Cardiac muscle cell (in vitro differentiated cells and primary cell): Measurements from ENCODE around the gene ST3GAL3. TPM values are rescaled to one million over a fixed set of nuclear protein-coding genes. Genes with fewer than 3 reads are reported as not detected.
A peak's percentile ranks its signal among the peaks of the same experiment; 100 is the strongest.

Source experiments
- DNase-seq, 2 donors: peaks; one replicate each; pipeline versions ENCODE4 v3.0.0 to v3.0.0-alpha.2; 2010 to 2017; ENCODE audit warnings: low read depth in 1 of 2, low spot score in 1 of 2
- H3K27ac ChIP-seq: fragments of 200-600 bp; sonication (generic); 2 replicates; pipeline ENCODE4 v1.5.1; 2016
- H3K27me3 ChIP-seq: fragments of 200-600 bp; sonication (generic); 2 replicates; pipeline ENCODE4 v1.6.0; 2016; ENCODE audit warnings: control low read depth
- H3K36me3 ChIP-seq: fragments of 200-600 bp; sonication (generic); 2 replicates; pipeline ENCODE4 v1.5.1; 2016; ENCODE audit warnings: control low read depth
- H3K4me1 ChIP-seq: fragments of 200-600 bp; sonication (generic); 2 replicates; pipeline ENCODE4 v1.8.1; 2017; ENCODE audit warnings: low read depth, mild to moderate bottlenecking, mixed run types
- H3K4me3 ChIP-seq: fragments of 200-600 bp; sonication (generic); 2 replicates; pipeline ENCODE4 v1.5.1; 2016; ENCODE audit warnings: mild to moderate bottlenecking
- H3K9me3 ChIP-seq: fragments of 200-600 bp; sonication (generic); 2 replicates; pipeline ENCODE4 v1.5.1; 2017; ENCODE audit warnings: low read depth, mild to moderate bottlenecking, control low read depth
- CTCF ChIP-seq: IDR thresholded peaks from 2 replicates; pipeline ENCODE4 v1.5.1; 2012; ENCODE audit warnings: low read depth, mild to moderate bottlenecking, low read length
- polyA plus RNA-seq: library from polyadenylated mRNA; unstranded; fragments of >200 nt; fragmentation: Nextera tagmentation; extraction: Ambion mirVana; gene quantifications from 2 replicates; pipeline ENCODE4 v1.2.1, GENCODE V29; 2016
- total RNA-seq: library from RNA; depleted of rRNA; stranded (reverse); fragments of >200 nt; gene quantifications from 2 replicates; pipeline ENCODE4 v1.2.3, GENCODE V29; 2016

The ST3GAL3 gene
- total and polyA plus RNA-seq, 2 experiments from 2014 or later = 34.7 to 35.7 TPM

DNA sequence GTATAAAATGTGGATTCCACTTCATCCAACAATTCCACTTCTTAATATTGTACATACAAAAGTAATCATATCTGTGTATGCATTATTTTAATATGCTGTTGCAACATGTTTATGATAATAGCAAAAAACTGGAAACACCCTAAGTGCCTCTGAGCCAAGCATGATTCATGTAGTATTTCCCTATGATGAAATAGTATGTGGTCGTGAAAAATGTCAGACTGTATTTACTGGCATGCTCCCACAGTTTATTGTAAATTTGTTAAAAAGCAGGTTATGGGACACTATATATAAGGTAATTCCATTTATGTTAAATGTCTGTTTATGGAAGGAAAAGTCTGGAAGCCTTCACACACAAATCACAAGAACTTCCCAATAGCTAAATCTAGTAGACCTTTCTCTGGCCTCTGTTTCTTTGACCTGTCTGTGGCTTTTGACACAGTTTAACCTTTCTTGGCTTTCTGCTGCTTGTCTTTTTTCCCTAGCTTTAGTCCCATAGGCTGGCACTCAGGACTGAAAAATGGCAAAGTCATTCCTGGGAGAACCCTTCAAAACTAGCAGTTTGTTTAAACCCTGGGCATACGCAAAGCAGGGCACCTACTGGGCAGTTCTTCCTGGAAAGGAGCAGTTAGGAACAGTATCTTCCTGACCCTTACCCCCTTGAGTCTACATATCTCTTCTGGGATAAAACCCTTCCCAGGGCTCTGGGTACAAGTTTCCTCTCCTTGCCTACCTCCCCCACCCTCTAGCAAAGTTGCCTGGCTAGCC lies 160.8 kb downstream of the ST3GAL3 start:
- no peak overlapping the region for H3K4me3 ChIP-seq

DNA sequence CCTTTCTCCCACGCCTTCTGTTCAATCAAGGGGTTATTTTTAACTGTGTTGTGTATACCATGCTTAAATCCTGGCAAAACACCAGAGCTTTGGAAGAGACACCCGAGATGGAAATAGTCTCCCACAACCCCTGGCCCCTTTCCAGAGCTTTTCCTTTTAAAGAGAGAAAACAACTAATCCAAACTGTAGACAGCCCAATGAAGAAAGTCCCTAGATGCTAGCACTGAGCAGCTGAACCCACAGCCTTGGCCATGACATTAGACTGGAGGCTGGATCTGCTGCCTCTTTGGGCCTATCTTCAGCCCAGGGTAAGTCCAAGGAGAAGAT lies 161.4 kb downstream of the ST3GAL3 start:
- Histone ChIP-seq H3K27ac (peak overlapping the region; percentile 67), H3K4me1 (peaks cover 28% of the 10 kb centered on the region), H3K36me3 (no peaks in the 10 kb centered on the region), H3K4me3 (no peak overlapping the region), H3K27me3 (no peaks in the 10 kb centered on the region), H3K9me3 (no peaks in the 10 kb centered on the region)
- peak; percentile 52 to 95 for DNase-seq
- no peak for TF ChIP-seq CTCF

More for the DNA sequence above, 160.8 kb downstream of the ST3GAL3 start:
- peak in 1 of 2 donors; percentile 82 for DNase-seq
- H3K36me3 ChIP-seq = no peaks in the 10 kb centered on the region
- no peaks in the 10 kb centered on the region for H3K9me3 ChIP-seq
- no peaks in the 10 kb centered on the region for H3K27me3 ChIP-seq
- peaks cover 28% of the 10 kb centered on the region for H3K4me1 ChIP-seq
- H3K27ac ChIP-seq = peak overlapping the region; percentile 67
- TF ChIP-seq CTCF = no peak

GRCh38 chr1:43870306-43870705 lies 163.0 kb downstream of the ST3GAL3 start:
- DNase-seq = no peak
- H3K27ac ChIP-seq = no peak overlapping the region
- no peak overlapping the region for H3K4me3 ChIP-seq
- no peaks in the 10 kb centered on the region for H3K9me3 ChIP-seq
- no peak for TF ChIP-seq CTCF
- H3K4me1 ChIP-seq = peaks cover 30% of the 10 kb centered on the region
- no peaks in the 10 kb centered on the region for H3K27me3 ChIP-seq
- H3K36me3 ChIP-seq = no peaks in the 10 kb centered on the region

DNA sequence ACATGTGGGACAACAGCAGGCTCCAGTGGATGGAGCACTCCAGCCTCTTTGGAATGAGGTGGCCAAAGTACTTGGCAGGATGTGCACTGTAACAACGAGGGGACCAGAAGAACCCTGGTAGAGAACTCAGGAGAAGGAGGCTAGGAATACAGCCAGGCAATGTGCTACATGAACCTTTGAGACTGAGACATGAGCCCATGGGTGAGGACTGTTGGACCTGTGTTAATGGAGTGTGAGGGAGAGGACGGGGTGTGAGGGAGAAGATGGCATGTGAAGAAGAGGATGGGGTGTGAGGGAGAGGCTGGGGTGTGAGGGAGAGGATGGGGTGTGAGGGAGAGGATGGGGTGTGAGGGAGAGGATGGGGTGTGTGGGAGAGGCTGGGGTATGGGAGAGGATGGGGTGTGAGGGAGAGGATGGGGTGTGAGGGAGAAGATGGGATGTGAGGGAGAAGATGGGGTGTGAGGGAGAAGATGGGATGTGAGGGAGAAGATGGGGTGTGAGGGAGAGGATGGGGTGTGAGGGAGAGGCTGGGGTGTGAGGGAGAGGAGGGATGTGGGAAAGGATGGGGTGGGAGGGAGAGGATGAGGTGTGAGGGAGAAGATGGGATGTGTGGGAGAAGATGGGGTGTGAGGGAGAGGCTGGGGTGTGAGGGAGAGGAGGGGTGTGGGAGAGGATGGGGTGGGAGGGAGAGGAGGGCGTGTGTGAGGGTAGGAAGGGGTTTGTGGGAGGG lies 164.0 kb downstream of the ST3GAL3 start:
- no peaks in the 10 kb centered on the region for H3K9me3 ChIP-seq
- no peak overlapping the region for H3K27ac ChIP-seq
- no peak for TF ChIP-seq CTCF
- DNase-seq = no peak
- no peaks in the 10 kb centered on the region for H3K27me3 ChIP-seq
- H3K4me3 ChIP-seq = no peak overlapping the region
- H3K4me1 ChIP-seq = peaks cover 22% of the 10 kb centered on the region
- no peaks in the 10 kb centered on the region for H3K36me3 ChIP-seq

- Histone ChIP-seq H3K4me3 (no peak overlapping the region), H3K4me1 (peaks cover 21% of the 10 kb centered on the region), H3K27me3 (no peaks in the 10 kb centered on the region), H3K9me3 (no peaks in the 10 kb centered on the region), H3K27ac (no peak overlapping the region), H3K36me3 (no peaks in the 10 kb centered on the region)
- DNase-seq = no peak
- TF ChIP-seq CTCF = no peak
These were observed 164.9 kb downstream of the ST3GAL3 start for GRCh38 chr1:43872280-43872679.
